Measurements from ENCODE around the gene PRTN3.
"Not testable (repeated sequence)": the region's sequence is repeated elsewhere in the genome, so short reads cannot be mapped to it uniquely, and the experiment has no call there.

Gene PRTN3

GRCh38 chr19:823565-824121 is 17.2 kb upstream of the PRTN3 start:
- H3K9me3 ChIP-seq (ENCODE audit: insufficient read depth, low read depth, low read length), result no peaks in the 10 kb centered on the region
- H3K4me1 ChIP-seq (ENCODE audit: insufficient read depth, low read length), result peaks cover 5% of the 10 kb centered on the region; the same call in 1 of the 2 replicates
- no peak overlapping the region for H3K9ac ChIP-seq (ENCODE audit: low read depth, low read length)
- no peak overlapping the region for H3K27ac ChIP-seq (ENCODE audit: low read depth, low read length)
- H3K27me3 ChIP-seq (ENCODE audit: insufficient read depth, low read length), result no peaks in the 10 kb centered on the region
- no peak overlapping the region for H3K4me3 ChIP-seq (ENCODE audit: low read length)
- WGBS, result 66% methylated on average over 12 of the region's 12 CpGs
- H3K36me3 ChIP-seq (ENCODE audit: insufficient read depth, low read length), result no peaks in the 10 kb centered on the region

GRCh38 chr19:824885-825284 is 15.9 kb upstream of the PRTN3 start:
- H3K4me1 ChIP-seq (ENCODE audit: insufficient read depth, low read length), result peaks cover 5% of the 10 kb centered on the region; the same call in 1 of the 2 replicates

GRCh38 chr19:825897-826644 is 14.7 kb upstream of the PRTN3 start:
- Histone ChIP-seq H3K27ac (ENCODE audit: low read depth, low read length) (no peak overlapping the region), H3K36me3 (ENCODE audit: insufficient read depth, low read length) (no peaks in the 10 kb centered on the region), H3K4me1 (ENCODE audit: insufficient read depth, low read length) (peaks cover 5% of the 10 kb centered on the region; the same call in 1 of the 2 replicates), H3K9ac (ENCODE audit: low read depth, low read length) (no peak overlapping the region), H3K9me3 (ENCODE audit: insufficient read depth, low read depth, low read length) (no peaks in the 10 kb centered on the region), H3K27me3 (ENCODE audit: insufficient read depth, low read length) (no peaks in the 10 kb centered on the region), H3K4me3 (ENCODE audit: low read length) (no peak overlapping the region)
- WGBS, result 94% methylated on average over 17 of the region's 19 CpGs

More at GRCh38 chr19:824885-825284, 15.9 kb upstream of the PRTN3 start:
- WGBS, result 84% methylated on average over 15 of the region's 15 CpGs
- Histone ChIP-seq H3K9ac (ENCODE audit: low read depth, low read length) (no peak overlapping the region), H3K27ac (ENCODE audit: low read depth, low read length) (no peak overlapping the region), H3K36me3 (ENCODE audit: insufficient read depth, low read length) (no peaks in the 10 kb centered on the region), H3K4me3 (ENCODE audit: low read length) (no peak overlapping the region), H3K9me3 (ENCODE audit: insufficient read depth, low read depth, low read length) (no peaks in the 10 kb centered on the region), H3K27me3 (ENCODE audit: insufficient read depth, low read length) (no peaks in the 10 kb centered on the region)

- 95% methylated on average over 9 of the region's 11 CpGs for WGBS
- H3K36me3 ChIP-seq (ENCODE audit: insufficient read depth, low read length), result no peaks in the 10 kb centered on the region
- H3K4me1 ChIP-seq (ENCODE audit: insufficient read depth, low read length), result peaks cover 5% of the 10 kb centered on the region; the same call in 1 of the 2 replicates
- H3K27ac ChIP-seq (ENCODE audit: low read depth, low read length), result no peak overlapping the region
- no peak overlapping the region for H3K4me3 ChIP-seq (ENCODE audit: low read length)
- H3K9ac ChIP-seq (ENCODE audit: low read depth, low read length), result no peak overlapping the region
- H3K9me3 ChIP-seq (ENCODE audit: insufficient read depth, low read depth, low read length), result no peaks in the 10 kb centered on the region
- no peaks in the 10 kb centered on the region for H3K27me3 ChIP-seq (ENCODE audit: insufficient read depth, low read length)
These were observed 13.5 kb upstream of the PRTN3 start for GRCh38 chr19:827314-827709.

- Histone ChIP-seq H3K9ac (ENCODE audit: low read depth, low read length) (no peak within 1 kb of the TSS), H3K4me1 (ENCODE audit: insufficient read depth, low read length) (peaks cover 5% of the 10 kb centered on the region; the same call in 1 of the 2 replicates), H3K27me3 (ENCODE audit: insufficient read depth, low read length) (no peaks in the 10 kb centered on the region), H3K27ac (ENCODE audit: low read depth, low read length) (no peak within 1 kb of the TSS), H3K9me3 (ENCODE audit: insufficient read depth, low read depth, low read length) (no peaks in the 10 kb centered on the region), H3K4me3 (ENCODE audit: low read length) (no peak within 1 kb of the TSS), H3K36me3 (ENCODE audit: insufficient read depth, low read length) (no peaks in the 10 kb centered on the region)
- WGBS, result 87% methylated on average over 33 of the region's 33 CpGs
These were observed 13.0 kb upstream of the PRTN3 start, which contains the start of gene AZU1 for GRCh38 chr19:827710-828321. TSS of gene AZU1 (plus strand) at chr19:827837. CDS start at chr19:827847, 10 bp downstream.

- Histone ChIP-seq H3K27ac (ENCODE audit: low read depth, low read length) (no peak overlapping the region), H3K4me1 (ENCODE audit: insufficient read depth, low read length) (no peaks in the 10 kb centered on the region), H3K9me3 (ENCODE audit: insufficient read depth, low read depth, low read length) (no peaks in the 10 kb centered on the region), H3K4me3 (ENCODE audit: low read length) (no peak overlapping the region), H3K9ac (ENCODE audit: low read depth, low read length) (no peak overlapping the region), H3K27me3 (ENCODE audit: insufficient read depth, low read length) (no peaks in the 10 kb centered on the region), H3K36me3 (ENCODE audit: insufficient read depth, low read length) (no peaks in the 10 kb centered on the region)
- WGBS, result 82% methylated on average over 18 of the region's 18 CpGs
These were observed 11.6 kb upstream of the PRTN3 start for GRCh38 chr19:829129-829758.

GRCh38 chr19:831407-832369 is 9.1 kb upstream of the PRTN3 start:
- WGBS, result 82% methylated on average over 38 of the region's 38 CpGs
- H3K9ac ChIP-seq (ENCODE audit: low read depth, low read length), result no peak overlapping the region
- no peaks in the 10 kb centered on the region for H3K27me3 ChIP-seq (ENCODE audit: insufficient read depth, low read length)

GRCh38 chr19:834216-834615 is 6.6 kb upstream of the PRTN3 start:
- no peaks in the 10 kb centered on the region for H3K4me1 ChIP-seq (ENCODE audit: insufficient read depth, low read length)
- H3K9ac ChIP-seq (ENCODE audit: low read depth, low read length), result no peak overlapping the region
- H3K36me3 ChIP-seq (ENCODE audit: insufficient read depth, low read length), result no peaks in the 10 kb centered on the region
- no peaks in the 10 kb centered on the region for H3K9me3 ChIP-seq (ENCODE audit: insufficient read depth, low read depth, low read length)
- H3K27me3 ChIP-seq (ENCODE audit: insufficient read depth, low read length), result no peaks in the 10 kb centered on the region
- WGBS, result 92% methylated on average over 24 of the region's 24 CpGs
- no peak overlapping the region for H3K27ac ChIP-seq (ENCODE audit: low read depth, low read length)
- H3K4me3 ChIP-seq (ENCODE audit: low read length), result no peak overlapping the region

More at GRCh38 chr19:831407-832369, 9.1 kb upstream of the PRTN3 start:
- Histone ChIP-seq H3K4me3 (ENCODE audit: low read length) (no peak overlapping the region), H3K27ac (ENCODE audit: low read depth, low read length) (no peak overlapping the region), H3K4me1 (ENCODE audit: insufficient read depth, low read length) (no peaks in the 10 kb centered on the region), H3K36me3 (ENCODE audit: insufficient read depth, low read length) (no peaks in the 10 kb centered on the region), H3K9me3 (ENCODE audit: insufficient read depth, low read depth, low read length) (no peaks in the 10 kb centered on the region)

GRCh38 chr19:835210-835810 is 5.5 kb upstream of the PRTN3 start:
- no peaks in the 10 kb centered on the region for H3K36me3 ChIP-seq (ENCODE audit: insufficient read depth, low read length)
- no peaks in the 10 kb centered on the region for H3K4me1 ChIP-seq (ENCODE audit: insufficient read depth, low read length)
- no peak overlapping the region for H3K4me3 ChIP-seq (ENCODE audit: low read length)
- H3K27ac ChIP-seq (ENCODE audit: low read depth, low read length), result no peak overlapping the region
- no peaks in the 10 kb centered on the region for H3K9me3 ChIP-seq (ENCODE audit: insufficient read depth, low read depth, low read length)
- 92% methylated on average over 31 of the region's 36 CpGs for WGBS
- no peaks in the 10 kb centered on the region for H3K27me3 ChIP-seq (ENCODE audit: insufficient read depth, low read length)
- no peak overlapping the region for H3K9ac ChIP-seq (ENCODE audit: low read depth, low read length)

- H3K27me3 ChIP-seq (ENCODE audit: insufficient read depth, low read length), result peaks cover 23% of the 10 kb centered on the region
- not testable (repeated sequence) for H3K36me3 ChIP-seq (ENCODE audit: insufficient read depth, low read length); H3K4me1 ChIP-seq (ENCODE audit: insufficient read depth, low read length); H3K9me3 ChIP-seq (ENCODE audit: insufficient read depth, low read depth, low read length); H3K27ac ChIP-seq (ENCODE audit: low read depth, low read length); H3K9ac ChIP-seq (ENCODE audit: low read depth, low read length); H3K4me3 ChIP-seq (ENCODE audit: low read length)
- WGBS, result 93% methylated on average over 7 of the region's 7 CpGs
These were observed 2.0 kb downstream of the PRTN3 start for GRCh38 chr19:842802-843179.
